Psoas muscle (tissue), 8 donors: ENCODE measurements around the gene CXXC4. TPM values are rescaled to one million over a fixed set of nuclear protein-coding genes. Genes with fewer than 3 reads are reported as not detected.
A peak's percentile ranks its signal among the peaks of the same experiment; 100 is the strongest.

Experiments used
- ATAC-seq, 4 donors: fragments of 200-7000 bp; cut with Tn5 transposase; one replicate each; pipeline ENCODE4 v1.9.1; 2020; ENCODE audit warnings: moderate library complexity in 3 of 4, mild to moderate bottlenecking in 2 of 4
- DNase-seq, 2 donors: peaks; one replicate each; pipeline ENCODE4 v3.0.0-alpha.2; 2020
- H3K27ac ChIP-seq: fragments of 200-600 bp; one replicate; pipeline ENCODE4 v1.8.0; 2022
- H3K27me3 ChIP-seq, 3 donors: fragments of 200-600 bp in 1 of 3; one replicate each; pipeline versions ENCODE4 v1.6.1 to v1.8.0; 2013 to 2022; ENCODE audit warnings: low read length in 2 of 3, mild to moderate bottlenecking in 2 of 3, moderate library complexity in 1 of 3; ENCODE audit not compliant: insufficient read depth in 3 of 3
- H3K36me3 ChIP-seq, 2 donors: fragments of 200-600 bp in 1 of 2; one replicate each; pipeline versions ENCODE4 v1.6.1 to v1.8.0; 2013 to 2022; ENCODE audit warnings: low read depth in 1 of 2, mild to moderate bottlenecking in 1 of 2, moderate library complexity in 1 of 2; ENCODE audit not compliant: insufficient read depth in 1 of 2
- H3K4me1 ChIP-seq: fragments of 200-600 bp; one replicate; pipeline ENCODE4 v1.8.0; 2022
- H3K4me3 ChIP-seq: fragments of 200-600 bp; one replicate; pipeline ENCODE4 v1.8.0; 2022; ENCODE audit warnings: mild to moderate bottlenecking
- H3K9me3 ChIP-seq: fragments of 200-600 bp; one replicate; pipeline ENCODE4 v1.8.0; 2022
- WGBS, 3 donors: extraction: QIAGEN DNeasy Blood & Tissue Kit; methylation state at CpG; one replicate each; pipeline versions ENCODE4 v1.1.6 to v1.1.7; 2013; 5-methylcytosine and 5-hydroxymethylcytosine counted together
- intact Hi-C, 2 donors: fragments of 100-400 bp; cut with DNase I; formaldehyde crosslinking; loops; one replicate each; pipeline versions ENCODE4 v1.11.0 to v1.14.2; 2022
- polyA plus RNA-seq, 3 donors: library from polyadenylated mRNA; stranded (reverse); fragments of 200-250 nt; gene quantifications; one replicate each; pipeline ENCODE4 v1.2.3, GENCODE V29; 2013
- total RNA-seq, 4 donors: library from RNA; stranded (reverse); fragmentation: NEBNext Ultra II Directional in 2 of 4; extraction: Animal tissue kit (Norgen Biotek cat#: 25700) in 2 of 4; gene quantifications; one replicate each; pipeline versions ENCODE4 v1.2.1 to v1.2.4, GENCODE V29; 2021 to 2023
- TF ChIP-seq, protein P1 (sequence below): fragments of 200-600 bp; IDR thresholded peaks from one replicate; pipeline ENCODE4 v1.8.0; 2022; ENCODE audit warnings: antibody characterized with exemption
- donor health status: healthy with polysubstance abuse.
- donor health status: DM: no; HTN: no; CAD: no; lungs with moderate emphysema.
- donor health status: Bipolar disorder and iron deficiency.
- donor health status: healthy.
- donor health status: DM: yes; HTN: yes; CAD: no.
- donor health status: DM: no; HTN: no; CAD: no.
- donor health status: DM: no; HTN: no; CAD: no.
- donor health status: DM: yes; HTN: yes; CAD: no.

Gene CXXC4
- total and polyA plus RNA-seq, 7 donors: 0.05 to 0.36 (median 0.10) TPM

DNA sequence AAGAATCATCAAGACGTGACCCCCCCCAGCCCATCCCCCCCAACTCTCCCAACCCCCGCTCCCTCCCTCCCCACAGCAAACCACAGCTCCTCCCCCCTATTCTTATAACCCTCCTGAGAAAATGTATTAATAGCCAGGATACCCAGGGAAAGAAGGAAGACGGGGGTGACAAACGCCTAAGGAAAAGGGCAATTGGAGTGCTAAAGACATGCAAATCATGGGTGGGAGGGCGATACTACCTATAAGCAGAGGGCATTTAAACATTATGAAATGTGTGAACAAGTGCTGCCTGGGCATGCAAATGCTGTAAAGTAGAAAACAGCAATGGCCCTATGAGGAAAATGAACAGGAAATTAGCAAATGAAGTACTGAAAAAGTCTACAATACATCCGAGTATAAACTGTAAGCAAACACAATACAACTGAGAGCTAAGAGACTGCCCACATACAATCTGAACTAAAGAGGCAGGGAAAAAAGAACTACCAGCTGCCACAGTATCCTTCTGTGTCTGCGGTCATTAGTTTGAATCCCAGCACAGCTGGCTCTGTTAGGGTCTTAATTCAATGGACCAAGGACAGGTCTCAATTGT is 2.4 kb downstream of the CXXC4 start:
- WGBS, 3 donors: 6 to 11% (median 10%) methylated on average over 7 of the region's 7 CpGs
- intact Hi-C loops: no loop called here
- Histone ChIP-seq H3K27me3 (peaks cover 0 to 19% (median 0%) of the 10 kb centered on the region in 3 donors), H3K27ac (no peak overlapping the region), H3K4me3 (peak overlapping the region; percentile 74), H3K9me3 (no peaks in the 10 kb centered on the region), H3K36me3 (no peaks in the 10 kb centered on the region), H3K4me1 (peaks cover 4% of the 10 kb centered on the region)
- TF ChIP-seq, protein P1, sequence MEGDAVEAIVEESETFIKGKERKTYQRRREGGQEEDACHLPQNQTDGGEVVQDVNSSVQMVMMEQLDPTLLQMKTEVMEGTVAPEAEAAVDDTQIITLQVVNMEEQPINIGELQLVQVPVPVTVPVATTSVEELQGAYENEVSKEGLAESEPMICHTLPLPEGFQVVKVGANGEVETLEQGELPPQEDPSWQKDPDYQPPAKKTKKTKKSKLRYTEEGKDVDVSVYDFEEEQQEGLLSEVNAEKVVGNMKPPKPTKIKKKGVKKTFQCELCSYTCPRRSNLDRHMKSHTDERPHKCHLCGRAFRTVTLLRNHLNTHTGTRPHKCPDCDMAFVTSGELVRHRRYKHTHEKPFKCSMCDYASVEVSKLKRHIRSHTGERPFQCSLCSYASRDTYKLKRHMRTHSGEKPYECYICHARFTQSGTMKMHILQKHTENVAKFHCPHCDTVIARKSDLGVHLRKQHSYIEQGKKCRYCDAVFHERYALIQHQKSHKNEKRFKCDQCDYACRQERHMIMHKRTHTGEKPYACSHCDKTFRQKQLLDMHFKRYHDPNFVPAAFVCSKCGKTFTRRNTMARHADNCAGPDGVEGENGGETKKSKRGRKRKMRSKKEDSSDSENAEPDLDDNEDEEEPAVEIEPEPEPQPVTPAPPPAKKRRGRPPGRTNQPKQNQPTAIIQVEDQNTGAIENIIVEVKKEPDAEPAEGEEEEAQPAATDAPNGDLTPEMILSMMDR: no peak
- no peak for ATAC-seq
- no peak for DNase-seq

DNA sequence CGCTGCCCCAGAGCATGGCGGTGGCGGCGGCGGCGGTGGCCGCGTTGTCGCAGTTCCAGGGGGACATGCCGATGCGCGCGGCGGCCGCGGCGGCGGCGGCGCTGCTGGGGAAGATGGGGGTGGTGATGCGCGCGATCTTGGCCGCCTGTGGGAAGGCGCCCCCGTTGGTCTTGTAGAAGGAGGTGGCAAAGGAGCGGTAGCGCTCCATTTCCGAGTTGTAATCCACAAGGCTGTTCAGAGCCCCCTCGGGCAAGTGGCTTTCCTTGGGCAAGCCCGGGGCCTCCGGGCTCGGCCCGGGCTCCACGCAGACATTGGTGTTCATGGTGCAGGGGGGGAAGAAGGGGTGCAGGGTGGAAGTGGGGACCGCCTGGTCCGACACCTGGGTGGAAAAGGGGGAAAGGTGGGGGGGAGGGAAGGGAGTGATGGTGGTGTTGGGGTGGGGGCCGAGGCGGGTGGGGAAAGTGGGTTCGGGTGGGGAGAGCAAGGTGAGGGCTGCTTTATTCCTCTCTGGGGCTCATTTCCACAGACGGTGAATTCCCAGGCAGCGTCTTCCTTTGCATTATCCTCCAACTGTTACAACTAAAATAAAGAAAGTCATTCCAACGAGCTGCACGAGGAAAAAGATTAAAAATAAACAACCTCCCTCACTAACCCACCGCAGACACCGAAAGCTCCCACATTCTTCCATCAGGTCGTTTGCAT is 3.1 kb downstream of the CXXC4 start:
- peaks cover 0 to 15% (median 0%) of the 10 kb centered on the region in 3 donors for H3K27me3 ChIP-seq
- peak; percentile 38 to 69 for DNase-seq
- TF ChIP-seq, protein P1: no peak
- ATAC-seq: peak; percentile 20 to 59 (median 48)
- H3K4me1 ChIP-seq: peaks cover 4% of the 10 kb centered on the region
- no peak overlapping the region for H3K27ac ChIP-seq
- intact Hi-C loops: no loop called here
- no peaks in the 10 kb centered on the region for H3K36me3 ChIP-seq
- peak overlapping the region; percentile 74 for H3K4me3 ChIP-seq
- 1% methylated on average over 29 to 47 of the region's 47 CpGs for WGBS, 3 donors
- no peaks in the 10 kb centered on the region for H3K9me3 ChIP-seq

DNA sequence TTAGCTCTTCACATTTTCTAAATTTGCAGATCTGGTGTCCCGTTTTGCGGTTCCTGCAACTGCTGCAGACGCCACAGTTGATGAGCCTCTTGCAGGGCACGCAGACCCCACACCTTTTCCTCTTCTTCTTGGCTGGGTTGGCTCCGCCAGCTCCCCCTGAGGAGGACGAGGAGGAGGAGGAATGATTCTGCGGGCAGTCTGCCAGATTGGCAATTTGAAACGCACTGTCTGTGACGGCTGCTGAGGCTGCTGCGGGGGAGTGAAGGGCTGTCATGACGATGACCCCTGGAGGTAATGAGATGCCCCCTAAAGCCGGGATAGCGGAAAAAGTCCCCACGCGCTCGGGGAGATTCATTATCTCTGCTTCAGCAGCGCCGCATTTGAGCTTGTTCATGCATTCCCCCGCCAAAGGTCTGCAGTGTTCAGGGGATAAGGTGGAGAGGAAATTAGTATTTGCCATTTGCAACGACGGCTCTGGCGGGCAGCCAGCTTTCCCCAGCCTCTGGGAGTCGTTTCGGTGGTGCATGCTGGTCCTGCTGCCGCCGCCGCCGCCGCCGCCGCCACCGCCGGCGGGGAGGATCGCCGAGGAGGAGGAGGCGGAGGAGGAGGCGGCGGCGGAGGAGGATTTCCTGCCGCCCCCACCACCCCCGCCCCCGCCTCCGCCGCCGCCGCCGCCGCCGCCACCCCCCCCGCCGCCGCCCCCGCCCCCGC is 3.8 kb downstream of the CXXC4 start:
- ATAC-seq (peak; percentile 26 to 63 (median 58)), DNase-seq (peak; percentile 77 to 82)
- 0 to 1% (median 0%) methylated on average over 23 to 51 of the region's 55 CpGs for WGBS, 3 donors
- TF ChIP-seq, protein P1: no peak
- Histone ChIP-seq H3K27ac (peak overlapping the region; percentile 37), H3K9me3 (no peaks in the 10 kb centered on the region), H3K27me3 (peaks cover 0 to 8% (median 0%) of the 10 kb centered on the region in 3 donors), H3K4me1 (peaks cover 4% of the 10 kb centered on the region), H3K36me3 (no peaks in the 10 kb centered on the region), H3K4me3 (peak overlapping the region; percentile 74)
- intact Hi-C loops: no loop called here

DNA sequence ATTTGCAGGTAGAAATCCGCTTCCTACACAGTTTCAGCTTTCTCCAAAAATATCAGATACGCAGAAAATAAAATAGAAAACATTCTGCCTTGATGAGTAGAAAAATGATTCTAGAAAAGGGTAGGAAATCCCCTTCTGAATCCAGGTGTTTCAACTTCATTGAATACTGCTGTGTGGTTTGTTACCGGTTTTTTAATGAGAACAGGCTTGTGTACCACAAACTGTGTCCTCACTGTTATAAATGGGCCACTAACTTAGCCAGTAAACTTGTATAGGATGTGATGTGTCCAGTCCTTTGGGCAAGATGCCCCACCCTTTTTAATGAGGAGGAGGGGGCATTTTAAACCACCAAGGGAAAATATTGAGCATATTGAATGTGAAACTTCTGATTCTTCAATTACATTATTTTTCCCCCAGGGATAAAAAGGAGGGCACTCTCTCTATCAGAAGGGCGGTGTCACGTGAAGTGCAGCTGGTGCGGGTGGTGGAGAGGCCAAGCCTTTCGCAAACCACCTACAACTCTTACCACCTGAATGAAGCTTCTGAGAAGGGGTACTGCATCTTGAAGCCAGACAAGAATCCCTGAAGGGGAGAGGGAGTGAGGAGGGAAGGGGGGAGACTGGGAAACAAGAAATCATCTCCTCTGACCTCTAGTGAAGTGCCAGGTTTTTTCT is 4.5 kb downstream of the CXXC4 start:
- TF ChIP-seq, protein P1: no peak
- Histone ChIP-seq H3K27me3 (peaks cover 0 to 3% (median 0%) of the 10 kb centered on the region in 3 donors), H3K4me1 (peaks cover 4% of the 10 kb centered on the region), H3K4me3 (peak overlapping the region; percentile 74), H3K9me3 (no peaks in the 10 kb centered on the region), H3K36me3 (no peaks in the 10 kb centered on the region), H3K27ac (no peak overlapping the region)
- 39 to 50% (median 43%) methylated on average over 7 of the region's 7 CpGs for WGBS, 3 donors
- peak in 1 of 4 donors; percentile 53 for ATAC-seq
- no peak for DNase-seq
- intact Hi-C loops: no loop called here
